GM21786 (cell line): Measurements from ENCODE around the gene TMUB1.
A peak's percentile ranks its signal among the peaks of the same experiment; 100 is the strongest.

Source experiments
- ATAC-seq: cut with Tn5 transposase; IDR thresholded peaks from one replicate; pipeline ENCODE4 v1.9.1; 2021; ENCODE audit not compliant: unreplicated experiment

TMUB1 gene, protein sequence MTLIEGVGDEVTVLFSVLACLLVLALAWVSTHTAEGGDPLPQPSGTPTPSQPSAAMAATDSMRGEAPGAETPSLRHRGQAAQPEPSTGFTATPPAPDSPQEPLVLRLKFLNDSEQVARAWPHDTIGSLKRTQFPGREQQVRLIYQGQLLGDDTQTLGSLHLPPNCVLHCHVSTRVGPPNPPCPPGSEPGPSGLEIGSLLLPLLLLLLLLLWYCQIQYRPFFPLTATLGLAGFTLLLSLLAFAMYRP

DNA sequence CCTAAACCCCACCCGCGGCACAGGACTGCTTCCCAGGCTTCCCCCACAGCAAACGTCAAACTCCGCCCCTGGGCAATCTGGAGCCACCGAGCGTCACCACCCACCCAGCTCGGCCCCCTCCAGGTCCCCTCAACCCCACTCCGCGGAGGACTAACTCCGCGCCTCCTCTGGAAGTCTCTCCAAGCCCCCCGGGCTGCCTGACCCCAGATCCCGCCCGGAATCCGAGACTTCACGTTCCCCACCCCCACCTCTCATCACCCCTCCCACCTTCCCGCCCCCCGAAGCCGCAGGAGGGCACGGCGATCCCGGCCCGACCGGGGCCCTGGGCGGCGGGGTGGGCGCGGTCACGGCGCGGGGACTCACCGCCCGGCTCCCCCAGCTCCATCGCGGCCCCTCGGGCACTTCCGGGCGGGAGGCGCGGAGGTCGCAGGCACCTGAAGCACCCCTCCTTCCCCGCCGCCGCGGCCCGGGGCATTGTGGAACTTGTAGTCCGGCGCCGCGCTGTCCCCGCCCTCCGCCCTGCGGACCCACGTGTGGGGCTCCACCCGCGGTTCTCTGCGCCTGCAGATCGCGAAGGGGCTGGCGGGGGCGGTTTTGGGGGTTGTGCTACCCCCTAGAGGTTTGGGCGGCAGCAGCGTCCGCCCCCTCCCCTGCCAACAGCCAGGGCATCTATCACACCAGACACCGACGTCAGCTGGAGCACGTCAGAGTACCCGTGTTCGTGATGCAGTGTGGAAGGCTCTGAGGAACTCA lies at the start of gene TMUB1:
Gene TMUB1 (minus strand): TSS at position 423 of the 753 bp plus-strand sequence. CDS start 930 bp downstream, outside the sequence.
- ATAC-seq, result peak; percentile 39

DNA sequence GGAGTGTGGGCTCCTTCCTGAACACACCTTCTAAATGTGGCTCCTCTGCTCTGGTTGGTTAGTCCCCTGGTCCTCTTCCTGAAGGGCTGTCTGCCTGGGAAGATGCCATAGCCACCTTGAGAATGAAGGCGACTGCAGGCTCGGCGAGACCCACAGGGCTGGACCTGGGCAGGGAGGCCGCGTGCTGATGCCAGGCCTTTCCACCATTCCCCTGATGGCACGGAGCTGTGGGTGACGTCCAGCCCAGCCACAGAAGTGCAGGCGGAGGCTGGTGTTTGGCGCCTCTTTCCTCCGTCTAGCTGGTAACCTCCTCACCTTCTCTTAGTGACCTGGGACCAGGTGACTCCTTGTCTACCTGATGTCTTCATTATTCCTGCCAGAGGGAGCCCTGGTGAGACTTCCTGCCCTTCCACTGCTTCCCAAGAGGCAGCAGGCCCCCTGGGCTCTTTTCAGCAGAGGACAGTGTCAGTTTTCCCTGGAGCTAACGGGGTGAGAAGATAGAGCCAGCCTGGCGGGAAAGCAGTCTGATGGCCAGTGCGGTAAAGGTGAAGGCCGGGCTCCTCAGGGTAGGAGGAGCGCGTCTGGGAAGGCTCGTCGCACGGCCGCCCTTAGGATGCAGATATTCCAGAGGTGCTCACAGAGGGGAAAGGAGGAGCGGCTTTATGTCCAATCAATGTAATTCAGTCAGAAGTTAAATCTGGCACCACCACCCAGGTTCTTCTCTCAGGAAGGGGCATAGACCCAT lies 49.3 kb upstream of the TMUB1 start:
- ATAC-seq, result no peak

DNA sequence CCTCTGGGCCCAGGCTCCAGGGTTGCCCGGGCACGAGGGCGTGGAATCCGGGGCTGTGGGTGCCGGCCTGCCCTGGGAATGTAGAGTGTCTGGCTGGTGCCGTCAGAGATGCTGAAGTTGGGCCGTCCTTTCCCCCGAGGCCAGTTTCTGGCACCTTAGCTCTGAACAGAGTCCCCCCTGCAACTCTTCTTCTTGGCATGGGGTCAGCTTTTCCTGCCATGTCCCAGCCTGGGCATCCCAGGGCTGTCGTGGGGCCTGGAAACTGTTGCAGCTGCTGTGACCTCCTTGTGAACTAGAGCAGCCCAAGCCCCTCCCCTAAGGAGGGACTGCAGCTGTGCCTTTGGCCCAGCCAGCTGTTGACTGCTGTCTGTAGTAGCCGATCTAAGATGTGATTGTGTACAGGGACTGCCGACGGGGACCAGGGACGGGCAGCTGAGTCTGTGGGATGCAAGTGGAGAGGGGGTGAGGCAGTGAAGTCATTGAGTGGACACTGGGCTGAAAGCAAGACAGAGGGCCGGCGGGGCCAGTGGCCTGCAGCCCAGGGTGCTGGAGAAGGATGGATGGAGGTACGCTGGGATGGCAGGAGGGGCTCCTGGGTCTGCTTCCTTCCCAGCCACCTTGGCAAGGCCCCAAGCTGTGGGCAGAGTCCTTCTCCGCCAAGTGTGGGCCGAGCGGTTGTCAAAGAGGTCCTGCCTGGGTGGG lies 48.5 kb upstream of the TMUB1 start:
- ATAC-seq, result no peak

DNA sequence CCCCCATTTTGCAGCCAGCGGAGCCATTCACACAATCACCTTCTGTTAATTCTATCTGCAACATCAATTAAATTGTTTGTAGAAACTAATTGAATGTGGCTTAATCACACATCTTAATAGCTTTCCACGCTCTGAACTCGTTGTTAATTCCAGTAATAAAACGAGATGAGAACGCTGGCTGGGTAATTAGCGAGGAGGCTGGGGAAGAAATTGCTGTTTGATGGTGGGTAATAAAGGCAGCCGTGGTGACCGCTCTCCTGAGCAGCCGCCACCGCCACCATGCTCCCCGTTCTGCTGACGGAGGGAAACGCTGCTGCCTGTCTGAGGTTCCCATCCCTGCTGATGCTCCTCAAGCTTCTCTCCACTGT lies 47.9 kb upstream of the TMUB1 start:
- no peak for ATAC-seq

DNA sequence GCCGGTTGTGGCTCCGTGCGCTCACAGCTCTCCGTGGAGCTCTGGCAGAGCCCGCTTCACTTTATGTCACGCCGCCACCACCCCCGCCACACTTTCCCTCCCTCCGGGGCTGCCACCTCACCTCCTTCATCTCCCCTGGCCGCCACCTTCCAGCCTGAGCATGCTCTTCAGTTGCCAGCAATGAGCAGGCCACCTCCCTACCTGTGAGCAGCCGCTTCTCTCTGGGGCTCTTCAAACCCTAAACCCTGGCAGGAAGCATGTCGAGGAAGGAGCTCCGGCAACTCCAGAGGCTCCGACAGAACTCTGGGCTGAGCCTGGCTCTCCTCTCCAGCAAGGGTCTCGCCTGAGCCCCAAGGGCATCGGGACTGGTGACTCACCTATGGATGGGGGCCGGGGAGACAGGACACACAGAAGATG lies 47.5 kb upstream of the TMUB1 start:
- ATAC-seq, result no peak

DNA sequence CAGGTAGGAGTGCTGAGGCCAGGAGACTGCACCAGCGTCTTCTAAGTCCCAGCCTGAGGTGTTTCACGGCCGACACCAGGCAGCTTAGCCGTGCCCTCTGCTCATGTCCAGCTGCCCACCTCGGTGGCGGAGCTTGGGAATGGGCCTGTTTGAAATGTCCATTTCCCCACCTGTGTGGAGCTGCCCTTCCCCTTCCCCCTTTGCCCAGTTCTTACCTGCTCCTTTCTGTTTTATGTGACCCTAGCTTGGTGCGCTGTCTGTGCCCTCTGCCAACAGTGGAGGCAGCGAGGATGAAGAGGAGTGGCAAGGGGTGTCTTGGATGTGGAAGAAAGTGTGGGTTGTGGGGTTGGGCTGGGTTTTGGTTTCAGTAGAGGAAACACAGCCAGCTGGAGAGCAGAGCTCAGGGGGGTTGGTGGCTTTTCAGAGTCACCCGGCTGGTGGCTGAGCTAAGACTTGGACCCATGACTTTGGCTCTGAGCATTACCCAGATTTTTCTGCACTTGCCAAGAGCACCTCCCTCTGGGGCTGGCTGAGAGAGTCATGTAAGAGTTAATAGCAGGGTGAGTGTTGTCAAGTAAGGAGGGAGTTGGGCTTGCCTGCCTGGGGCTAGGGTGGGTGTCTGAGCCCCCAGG lies 46.8 kb upstream of the TMUB1 start:
- ATAC-seq, result no peak

DNA sequence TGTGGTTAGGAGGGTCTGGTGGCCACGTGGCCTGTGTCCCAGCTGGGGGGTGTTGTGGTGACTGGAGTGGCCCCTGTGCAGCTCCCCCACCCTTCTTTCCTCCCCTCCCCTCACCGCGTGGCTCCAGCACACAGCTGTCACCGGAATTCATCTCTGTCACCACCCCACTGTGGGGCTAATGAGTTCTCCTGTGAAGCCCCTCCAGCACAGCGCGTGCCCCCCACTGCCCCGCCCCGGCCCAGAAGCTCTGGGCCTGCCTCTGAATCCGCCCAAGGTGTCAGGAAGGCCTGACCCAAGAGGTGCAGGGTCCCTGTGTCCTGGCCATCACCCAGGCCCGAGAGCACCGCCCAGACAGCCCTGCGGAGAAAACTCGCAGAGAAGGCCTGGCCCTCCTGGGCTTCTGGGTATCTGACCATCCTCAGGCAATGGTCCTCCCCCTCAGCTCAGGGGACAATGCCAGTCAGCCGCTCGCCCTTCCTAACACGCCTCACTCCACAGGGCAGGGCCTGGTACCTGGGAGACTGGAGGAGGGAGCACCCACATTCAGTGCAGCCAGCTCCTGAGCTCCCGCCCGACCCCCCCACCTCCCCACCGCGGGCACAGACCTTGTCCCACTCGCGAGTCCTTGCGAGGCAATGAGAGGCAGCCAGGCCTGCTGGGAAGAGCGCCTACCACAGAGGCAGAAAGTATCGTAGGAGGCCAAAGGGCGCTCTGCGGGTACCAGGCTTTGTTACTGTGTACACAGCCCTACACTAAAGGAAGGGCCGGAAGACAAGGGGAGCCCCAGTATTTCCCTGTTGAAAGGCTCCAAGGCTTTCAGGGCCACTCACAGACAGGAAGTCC lies 46.0 kb upstream of the TMUB1 start:
- ATAC-seq, result no peak

DNA sequence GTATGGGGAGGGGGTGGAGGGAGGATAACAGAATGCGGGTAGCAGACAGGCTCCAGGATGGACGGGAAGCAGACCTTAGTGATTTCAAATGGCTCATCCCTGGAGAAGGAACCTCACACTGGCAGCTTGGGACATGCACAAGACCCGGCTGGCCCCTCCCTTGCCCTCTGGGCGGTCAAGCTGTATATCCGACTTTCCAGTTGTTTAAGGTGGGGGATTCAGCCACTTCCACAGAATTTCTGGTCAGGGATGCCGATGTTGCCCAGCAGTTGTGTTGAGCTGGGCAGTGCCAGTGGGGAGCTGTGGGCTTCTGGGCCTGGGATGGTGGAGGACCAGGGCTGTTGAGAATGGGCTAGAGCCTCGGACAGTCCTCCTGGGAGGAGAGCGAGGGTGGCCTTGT lies 45.4 kb upstream of the TMUB1 start:
- no peak for ATAC-seq

DNA sequence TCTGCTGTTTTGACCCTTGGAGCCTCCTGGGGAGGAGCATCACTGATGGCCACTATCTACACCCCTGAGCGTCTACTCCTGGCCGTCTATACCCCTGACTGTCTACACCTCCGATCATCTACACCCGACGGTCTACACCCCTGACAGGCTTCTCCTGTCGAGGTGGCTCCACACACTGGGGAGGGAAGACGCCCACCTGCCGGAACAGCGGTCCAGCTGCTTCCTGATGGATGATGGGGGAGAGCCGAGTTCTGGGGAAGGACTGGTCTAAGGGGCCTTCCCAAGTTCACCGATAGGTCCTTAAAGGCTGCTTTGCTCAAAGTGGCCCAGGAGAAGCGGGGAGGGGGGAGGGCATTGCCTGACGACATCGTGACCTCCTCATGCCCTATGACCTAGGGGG lies 44.9 kb upstream of the TMUB1 start:
- no peak for ATAC-seq

DNA sequence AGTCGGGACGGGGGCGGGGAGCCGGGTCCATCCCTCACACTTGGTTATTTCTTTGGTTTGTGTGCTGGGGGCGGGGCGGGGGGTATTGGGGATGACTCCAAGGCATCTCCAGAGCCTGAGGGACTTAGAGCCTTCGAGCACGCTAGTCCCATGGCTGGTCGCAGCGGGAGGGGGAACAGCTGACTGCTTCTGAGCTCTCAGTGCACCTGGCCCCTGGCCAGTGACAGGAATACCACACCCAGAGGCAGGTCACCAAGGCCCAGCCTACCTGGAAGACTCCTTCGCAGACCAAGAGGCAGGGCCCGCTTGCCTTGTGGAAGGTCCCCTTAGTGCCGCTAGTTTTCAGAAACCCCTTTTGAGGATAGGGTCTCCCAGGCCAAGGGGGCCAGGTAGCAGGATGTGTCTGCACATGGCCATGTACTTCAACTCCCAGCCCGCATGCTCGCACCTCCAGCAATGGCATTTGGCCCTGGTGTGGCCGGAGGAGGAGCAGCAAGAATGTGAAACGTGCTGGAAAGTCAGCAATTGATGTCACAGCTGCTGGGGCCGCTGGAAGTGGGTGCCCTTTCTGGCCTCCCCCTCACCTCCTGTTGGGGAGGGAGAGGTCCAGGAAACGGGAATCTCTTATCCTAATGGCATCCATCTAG lies 43.3 kb upstream of the TMUB1 start:
- no peak for ATAC-seq

DNA sequence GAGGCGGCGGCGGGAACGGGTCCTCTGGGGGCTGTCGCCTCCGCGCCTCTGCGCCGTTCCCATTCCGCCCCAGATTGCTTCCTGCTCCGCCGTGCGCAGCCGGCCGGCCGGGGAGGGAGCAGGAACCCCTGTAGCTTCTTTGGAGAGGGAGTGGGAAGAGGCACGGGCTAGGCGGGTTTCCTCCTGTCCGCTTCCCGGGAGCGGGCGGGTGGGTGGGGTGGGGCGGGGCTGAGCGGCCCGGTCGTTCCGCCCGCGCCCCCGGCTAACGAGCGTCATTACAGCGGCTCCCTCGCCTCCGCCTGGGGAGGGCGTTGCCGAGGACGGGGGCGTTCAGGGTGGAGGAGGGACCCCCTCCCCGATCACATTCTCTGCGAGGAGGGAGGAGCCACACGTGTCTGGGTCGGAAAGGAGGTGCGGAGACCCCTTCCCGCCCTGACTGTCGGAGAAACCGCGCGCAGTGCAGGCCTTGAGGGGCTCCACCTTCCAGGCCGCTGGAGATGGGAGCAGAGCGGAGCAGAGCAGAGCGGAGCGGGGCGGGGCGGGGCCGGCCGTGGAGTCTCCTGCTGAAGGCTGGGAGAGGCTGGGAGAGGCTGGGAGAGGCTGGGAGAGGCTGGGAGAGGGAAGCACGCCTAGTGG lies 42.7 kb upstream of the TMUB1 start:
- ATAC-seq, result no peak

DNA sequence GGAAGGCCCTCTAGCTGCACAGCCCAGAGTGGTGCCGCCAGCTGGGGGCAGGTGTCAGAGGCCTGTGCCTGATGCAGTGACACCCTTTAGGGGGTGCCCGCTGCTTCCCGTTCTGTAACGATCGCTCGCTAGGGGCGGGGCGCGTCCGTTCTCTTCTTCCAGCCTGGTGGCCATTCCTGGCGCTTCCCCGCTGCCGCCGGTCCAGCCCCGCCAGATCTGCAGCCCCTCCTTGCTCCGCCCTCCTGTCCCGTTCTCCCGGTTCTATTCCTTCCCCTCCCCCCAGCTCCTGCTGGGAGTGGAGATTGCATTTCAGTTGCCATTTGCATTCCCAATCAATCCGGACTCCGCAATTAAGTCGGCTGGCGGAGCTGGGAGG lies 42.2 kb upstream of the TMUB1 start:
- no peak for ATAC-seq

DNA sequence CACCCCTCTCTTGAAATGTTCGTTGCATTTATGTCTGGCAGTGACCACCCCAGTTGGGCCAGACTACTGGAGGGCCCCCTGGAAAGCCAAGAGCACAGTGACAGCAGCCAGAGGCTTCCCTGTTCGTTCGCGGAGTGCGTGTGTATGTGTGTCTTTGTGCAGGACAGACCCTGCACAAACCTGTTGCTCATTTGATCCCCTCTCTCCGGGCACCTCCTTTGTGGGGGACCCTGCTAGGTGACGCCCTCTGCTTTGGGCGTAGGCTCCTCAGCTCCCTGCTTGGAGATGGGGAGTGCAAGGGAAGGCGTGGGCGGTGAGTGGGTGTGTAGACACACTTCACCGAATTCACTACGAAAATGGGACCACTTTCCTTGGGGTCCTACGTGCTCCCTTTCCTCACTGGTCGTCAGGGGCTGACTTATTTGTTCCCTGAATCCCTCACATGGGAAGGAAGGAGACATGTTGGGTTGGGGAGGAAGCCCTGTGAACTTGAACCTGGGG lies 41.7 kb upstream of the TMUB1 start:
- no peak for ATAC-seq

DNA sequence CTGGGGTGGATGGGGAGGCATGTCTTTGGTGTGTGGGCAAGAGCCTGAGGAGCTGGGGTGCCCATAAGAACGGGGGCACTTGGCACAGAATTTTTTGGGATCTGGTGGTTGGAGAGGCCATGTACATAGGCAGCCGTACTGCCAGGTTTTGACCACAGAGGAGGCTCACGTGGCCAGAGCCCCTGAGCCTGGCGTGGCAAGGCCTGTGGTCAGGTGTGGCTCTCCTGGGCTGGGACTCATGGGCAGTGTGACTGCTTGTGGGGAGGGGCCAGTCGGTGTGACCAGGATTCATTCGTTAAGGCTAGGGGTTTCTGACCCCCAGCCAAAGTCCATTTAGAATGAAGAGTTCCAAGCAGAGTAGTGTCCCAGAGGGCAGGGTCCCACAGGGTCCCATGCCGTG lies 41.2 kb upstream of the TMUB1 start:
- no peak for ATAC-seq

DNA sequence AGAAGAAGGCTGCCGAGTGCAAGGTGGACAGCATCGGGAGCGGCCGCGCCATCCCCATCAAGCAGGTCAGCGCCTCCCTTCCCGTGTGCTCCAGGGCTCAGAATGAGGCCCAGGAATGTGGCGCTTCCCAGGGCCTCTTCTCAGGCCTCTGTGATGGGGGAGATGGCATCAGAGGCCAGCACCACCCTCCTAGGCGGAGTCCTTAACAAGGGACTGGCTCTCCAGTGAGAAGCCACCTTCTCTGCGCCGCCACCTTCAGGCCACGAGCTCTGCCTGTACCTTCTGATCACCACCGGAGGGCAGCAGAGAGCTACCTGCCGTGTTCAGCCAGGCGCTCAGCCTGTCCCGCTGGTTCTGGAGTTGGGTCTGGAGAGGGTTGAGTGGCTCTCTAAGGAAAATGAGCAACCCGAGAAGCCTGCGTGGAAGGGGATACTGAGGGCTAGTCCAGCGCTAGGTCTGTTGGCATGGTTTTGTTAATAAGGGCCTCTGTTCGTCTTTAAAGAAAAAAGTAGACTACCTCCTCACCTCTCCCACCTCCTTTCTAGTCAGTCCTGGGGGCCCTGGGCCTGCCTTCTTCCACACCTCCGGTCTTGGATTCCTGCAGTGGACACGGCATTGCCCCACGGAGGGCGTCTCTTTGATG lies 40.6 kb upstream of the TMUB1 start:
- ATAC-seq, result peak; percentile 92

DNA sequence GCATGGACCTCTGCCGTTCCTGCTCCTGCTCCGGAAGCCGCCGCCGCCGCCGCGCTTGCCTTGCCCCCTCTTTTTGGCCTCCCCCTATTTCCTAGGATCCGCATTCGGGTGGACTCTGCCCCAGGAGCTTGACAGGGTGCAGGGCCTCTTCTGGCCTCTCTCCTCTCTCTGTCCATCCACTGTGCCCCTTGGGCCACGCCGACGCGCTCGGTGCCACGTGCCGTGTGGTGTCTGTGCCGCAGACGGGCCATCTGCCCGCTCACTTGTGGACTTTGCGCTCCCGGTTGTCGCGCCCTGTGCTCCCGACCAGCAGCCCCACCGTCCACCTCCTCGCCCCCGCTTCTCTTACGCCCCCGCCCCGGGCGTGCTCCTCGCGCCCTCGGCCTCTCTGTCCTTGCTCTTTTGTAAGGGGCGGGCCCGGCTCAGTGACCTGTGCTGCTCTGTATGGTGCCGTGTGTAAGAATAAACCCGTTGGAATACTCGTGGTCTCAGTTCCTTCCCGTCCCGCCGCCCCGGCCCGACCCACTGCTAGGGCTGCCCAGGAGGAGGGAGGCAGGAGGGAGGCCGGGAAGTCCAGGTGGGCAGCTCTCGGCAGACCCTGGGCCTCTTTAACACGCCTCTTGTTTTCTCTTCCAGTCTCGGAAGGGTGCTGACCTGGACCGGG lies 40.0 kb upstream of the TMUB1 start:
- ATAC-seq, result no peak

DNA sequence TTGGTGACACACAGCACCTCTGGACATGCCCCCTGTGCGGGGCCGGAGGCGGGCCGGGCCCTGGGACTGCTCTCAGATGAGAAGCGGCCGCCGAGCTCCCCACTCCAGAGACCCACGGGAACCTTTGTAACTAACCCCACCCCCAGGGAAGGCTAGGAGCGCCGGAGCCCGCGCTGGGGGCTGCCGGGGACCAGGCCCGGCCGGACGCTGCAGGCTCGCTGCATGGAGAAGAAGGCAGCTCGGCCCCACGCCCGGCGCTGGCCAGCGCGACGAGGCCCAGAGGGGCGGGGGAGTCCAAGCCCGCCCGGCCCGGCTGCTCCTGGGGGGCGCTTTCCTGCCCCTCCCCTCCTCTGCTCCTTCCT lies 39.5 kb upstream of the TMUB1 start:
- no peak for ATAC-seq

DNA sequence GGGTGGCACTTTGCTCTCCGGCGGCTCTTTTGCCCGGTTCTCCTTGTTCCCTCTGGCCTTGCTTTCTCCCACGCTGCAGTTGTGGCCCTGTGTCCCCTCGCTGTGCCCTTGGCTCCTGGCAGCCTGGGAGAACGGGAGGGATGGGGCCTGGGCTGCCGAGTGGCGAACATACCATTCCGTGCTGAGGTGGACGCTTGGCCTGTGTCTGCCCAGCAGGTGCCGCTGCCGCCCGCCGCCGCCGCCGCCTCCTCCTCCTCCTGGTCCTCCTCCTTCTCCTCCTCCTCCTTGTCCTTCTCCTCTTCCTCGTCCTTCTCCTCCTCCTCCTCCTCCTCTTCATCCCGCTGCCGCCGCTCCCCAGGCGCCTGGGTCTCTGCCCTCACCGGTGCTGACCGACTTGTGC lies 39.0 kb upstream of the TMUB1 start:
- no peak for ATAC-seq
